Measurements from ENCODE around the gene ERFE.

GRCh38 chr2:238121511-238122286 lies 37.1 kb upstream of the ERFE start:
- TF ChIP-seq, protein P1, sequence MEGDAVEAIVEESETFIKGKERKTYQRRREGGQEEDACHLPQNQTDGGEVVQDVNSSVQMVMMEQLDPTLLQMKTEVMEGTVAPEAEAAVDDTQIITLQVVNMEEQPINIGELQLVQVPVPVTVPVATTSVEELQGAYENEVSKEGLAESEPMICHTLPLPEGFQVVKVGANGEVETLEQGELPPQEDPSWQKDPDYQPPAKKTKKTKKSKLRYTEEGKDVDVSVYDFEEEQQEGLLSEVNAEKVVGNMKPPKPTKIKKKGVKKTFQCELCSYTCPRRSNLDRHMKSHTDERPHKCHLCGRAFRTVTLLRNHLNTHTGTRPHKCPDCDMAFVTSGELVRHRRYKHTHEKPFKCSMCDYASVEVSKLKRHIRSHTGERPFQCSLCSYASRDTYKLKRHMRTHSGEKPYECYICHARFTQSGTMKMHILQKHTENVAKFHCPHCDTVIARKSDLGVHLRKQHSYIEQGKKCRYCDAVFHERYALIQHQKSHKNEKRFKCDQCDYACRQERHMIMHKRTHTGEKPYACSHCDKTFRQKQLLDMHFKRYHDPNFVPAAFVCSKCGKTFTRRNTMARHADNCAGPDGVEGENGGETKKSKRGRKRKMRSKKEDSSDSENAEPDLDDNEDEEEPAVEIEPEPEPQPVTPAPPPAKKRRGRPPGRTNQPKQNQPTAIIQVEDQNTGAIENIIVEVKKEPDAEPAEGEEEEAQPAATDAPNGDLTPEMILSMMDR (IDR thresholded peaks at IDR 0.05 in 4 of 5, conservative IDR thresholded peaks at IDR 0.05 in 1 of 5): no peak
- TF ChIP-seq POLR2A (IDR thresholded peaks at IDR 0.05): no peak

Measured in gastrocnemius medialis (tissue), 4 donors.